K562 (cell line): Measurements from ENCODE around the gene VEGFB. TPM values are rescaled to one million over a fixed set of nuclear protein-coding genes. Genes with fewer than 3 reads are reported as not detected.

Source experiments
- ATAC-seq: fragments of 200-7000 bp; cut with Tn5 transposase; 3 replicates; pipeline ENCODE4 v1.9.1; 2020; ENCODE audit warnings: moderate library complexity
- BruUV-seq: library from RNA; stranded (reverse); fragments of 400-500 nt; replicated peaks from 2 replicates; lab custom pipeline; 2021; lab: Mats Ljungman, UMichigan
- CTCF ChIA-PET: fragments of 300-600 bp; formaldehyde crosslinking; extraction: SDS; loops from one replicate; lab custom pipeline; 2021; ENCODE audit warnings: low intra/inter-chr PET ratio; lab: Yijun Ruan, JAX
- POLR2A ChIA-PET: fragments of 300-600, 350-650 bp; sonication (Branson Sonifier 250); formaldehyde crosslinking; extraction: SDS; loops from one replicate; lab custom pipeline; 2021; ENCODE audit warnings: antibody characterized with exemption, inconsistent platforms; lab: Yijun Ruan, JAX
- DNase-seq, 4 experiments: peaks; one replicate each; pipeline versions ENCODE4 v3.0.0 to v3.0.0-alpha.2; 2011 to 2018; ENCODE audit warnings: low spot score in 3 of 4, mixed read lengths in 3 of 4; ENCODE audit errors: extremely low read depth in 1 of 4
- FAIRE-seq: peaks from 2 replicates; lab custom pipeline; 2011; peaks lifted over from hg19 to GRCh38; lab: Jason Lieb, UNC
- H2AFZ ChIP-seq: 2 replicates; pipeline ENCODE4 v1.6.0; 2011; ENCODE audit warnings: low read depth, low read length, control low read depth, inconsistent platforms
- H3K27ac ChIP-seq: fragments of 200-600 bp; 3 replicates; pipeline ENCODE4 v1.8.0; 2011; ENCODE audit warnings: low read depth, mild to moderate bottlenecking, control low read depth, inconsistent platforms, low read length, moderate library complexity, mixed read lengths; ENCODE audit errors: extremely low read depth
- H3K27me3 ChIP-seq, 2 experiments: fragments of 300-600 bp in 1 of 2; 2 replicates in 1 of 2; 3 replicates in 1 of 2; pipeline versions ENCODE4 v1.6.0 to v1.8.0; 2011; ENCODE audit warnings: inconsistent platforms in 2 of 2, low read length in 2 of 2, mild to moderate bottlenecking in 1 of 2, mixed read lengths in 1 of 2, moderate library complexity in 1 of 2; ENCODE audit not compliant: control insufficient read depth in 2 of 2, insufficient read depth in 2 of 2
- H3K36me3 ChIP-seq: fragments of 300-600 bp; 3 replicates; pipeline ENCODE4 v1.8.0; 2011; ENCODE audit warnings: mild to moderate bottlenecking, low read length, inconsistent platforms; ENCODE audit not compliant: control insufficient read depth, insufficient read depth
- H3K4me1 ChIP-seq, 2 experiments: fragments of 200-600 bp in 1 of 2; replicated peaks in 1 of 2; 2 replicates in 1 of 2; 3 replicates in 1 of 2; pipeline versions ENCODE4 v1.5.1 to v1.8.0; 2011; ENCODE audit warnings: inconsistent platforms in 2 of 2, low read length in 2 of 2, mild to moderate bottlenecking in 1 of 2, mixed read lengths in 1 of 2, moderate library complexity in 1 of 2; ENCODE audit not compliant: control insufficient read depth in 2 of 2, insufficient read depth in 2 of 2
- H3K4me2 ChIP-seq: 2 replicates; pipeline ENCODE4 v1.6.1; 2011; ENCODE audit warnings: low read length, control low read depth, inconsistent platforms, mixed read lengths; ENCODE audit not compliant: insufficient read depth
- H3K4me3 ChIP-seq: fragments of 200-600 bp; sonication (generic), shearing (Covaris generic); 2 replicates; pipeline ENCODE4 v1.5.1; 2016; ENCODE audit warnings: control low read depth, inconsistent platforms
- H3K79me2 ChIP-seq: fragments of 200-600 bp; 3 replicates; pipeline ENCODE4 v1.8.0; 2011; ENCODE audit warnings: low read length, inconsistent platforms; ENCODE audit not compliant: control insufficient read depth, insufficient read depth
- H3K9ac ChIP-seq, 2 experiments: 2 replicates each; pipeline versions ENCODE4 v1.6.0 to v1.6.1; 2011; ENCODE audit warnings: low read depth in 2 of 2, low read length in 2 of 2, control low read depth in 1 of 2, inconsistent platforms in 1 of 2, mild to moderate bottlenecking in 1 of 2, mixed read lengths in 1 of 2; ENCODE audit not compliant: insufficient read depth in 1 of 2
- H3K9me1 ChIP-seq: one replicate; pipeline ENCODE4 v1.6.0; 2011; ENCODE audit warnings: inconsistent platforms, mild to moderate bottlenecking, low read length, moderate library complexity; ENCODE audit not compliant: control insufficient read depth, insufficient read depth
- H3K9me3 ChIP-seq: replicated peaks from 2 replicates; pipeline ENCODE4 v1.5.1; 2011; ENCODE audit warnings: low read depth, low read length, inconsistent platforms; ENCODE audit not compliant: control insufficient read depth, insufficient read depth
- H4K20me1 ChIP-seq: replicated peaks from 2 replicates; pipeline ENCODE4 v1.6.1; 2011; ENCODE audit warnings: low read length, inconsistent platforms, mixed read lengths; ENCODE audit not compliant: control insufficient read depth, insufficient read depth
- BRD9 ChIP-seq: fragments of 450-650 bp; IDR thresholded peaks from 2 replicates; pipeline ENCODE4 v1.6.1; 2018; ENCODE audit warnings: low read depth; ENCODE audit not compliant: partially characterized antibody
- GATA2 ChIP-seq: sonication (generic); formaldehyde crosslinking; IDR thresholded peaks from 2 replicates; pipeline ENCODE4 v1.4.0; 2020; ENCODE audit warnings: mild to moderate bottlenecking, missing genetic modification reagents
- HMG20A ChIP-seq: fragments of 450-650 bp; formaldehyde crosslinking; conservative IDR thresholded peaks from 2 replicates; pipeline ENCODE4 v1.4.0; 2020; ENCODE audit warnings: mild to moderate bottlenecking, mixed read lengths
- NFIC ChIP-seq: fragments of 450-650 bp; IDR thresholded peaks from 2 replicates; pipeline ENCODE4 v1.6.1; 2017; ENCODE audit warnings: mild to moderate bottlenecking, inconsistent platforms
- PTTG1 ChIP-seq: fragments of 450-650 bp; IDR thresholded peaks from 2 replicates; pipeline ENCODE4 v1.6.1; 2016; ENCODE audit warnings: low read depth, mild to moderate bottlenecking, missing genetic modification characterization, missing compliant biosample characterization
- RBFOX2 ChIP-seq: fragments of 200-400 bp; formaldehyde crosslinking; IDR thresholded peaks from 2 replicates; pipeline ENCODE4 v1.6.1; 2017; ENCODE audit warnings: low read depth, mild to moderate bottlenecking, low read length, moderate library complexity
- THRAP3 ChIP-seq: fragments of 450-650 bp; IDR thresholded peaks from 2 replicates; pipeline ENCODE4 v1.6.1; 2016; ENCODE audit warnings: mild to moderate bottlenecking, inconsistent platforms, borderline replicate concordance
- U2AF1 ChIP-seq: fragments of 200-400 bp; formaldehyde crosslinking; optimal IDR thresholded peaks from 2 replicates; pipeline ENCODE3; 2017; ENCODE audit warnings: mild to moderate bottlenecking, low read depth, low read length, moderate library complexity
- ZBTB9 ChIP-seq: fragments of 450-650 bp; formaldehyde crosslinking; IDR thresholded peaks from 2 replicates; pipeline ENCODE4 v1.4.0; 2020; ENCODE audit warnings: mild to moderate bottlenecking, moderate library complexity
- ZNF224 ChIP-seq: sonication (generic); formaldehyde crosslinking; IDR thresholded peaks from 2 replicates; pipeline ENCODE4 v1.8.0; 2022; ENCODE audit warnings: mild to moderate bottlenecking, missing genetic modification reagents
- WGBS: fragments of 100-300 bp; shearing (Covaris generic); methylation state at CpG from one replicate; pipeline ENCODE4 v1.1.6; 2016; ENCODE audit warnings: low coverage, mixed read lengths; ENCODE audit not compliant: insufficient coverage; ENCODE audit errors: missing lambda C conversion rate; 5-methylcytosine and 5-hydroxymethylcytosine counted together
- in situ Hi-C: fragments of 300-500 bp; cut with MboI; formaldehyde crosslinking; loops from 4 replicates; pipeline ENCODE4 v1.15.0; 2018; ENCODE audit warnings: inconsistent platforms, mixed read lengths
- intact Hi-C: fragments of 100-400 bp; cut with micrococcal nuclease; formaldehyde crosslinking; loops from 2 replicates; pipeline ENCODE4 v1.14.2; 2022
- polyA plus RNA-seq, 8 experiments: library from polyadenylated mRNA; depleted of rRNA in 4 of 8; stranded (reverse) in 5 of 8; unstranded in 3 of 8; fragments of >200 nt; fragmentation: Nextera tagmentation in 2 of 8; fragmentation: Illumina TruSeq in 1 of 8; extraction: Ambion mirVana in 2 of 8; extraction: Trizol in 1 of 8; gene quantifications; 2 replicates each; pipeline versions ENCODE4 v1.2.1 to v1.2.3, GENCODE V29; 2011 to 2014; ENCODE audit warnings: inconsistent platforms in 1 of 8, missing spikeins in 1 of 8
- total RNA-seq, 7 experiments: library from RNA; depleted of rRNA in 6 of 7; stranded (reverse); fragments of >200 nt in 6 of 7; fragmentation: Illumina TruSeq in 2 of 7; extraction: Trizol in 2 of 7; gene quantifications; 2 replicates each; pipeline versions ENCODE4 v1.2.1 to v1.2.3, GENCODE V29; 2011 to 2021; ENCODE audit warnings: low replicate concordance in 1 of 7
- TF ChIP-seq, protein P1 (sequence below): fragments of 150-350 bp; conservative IDR thresholded peaks from 2 replicates; pipeline ENCODE4 v1.6.1; 2014; ENCODE audit warnings: low read length

VEGFB gene
- total and polyA plus RNA-seq, 9 of the 15 experiments (the other 6 are each of a cell fraction or from before 2014, with no cell fraction given): 11.0 to 83.4 (median 25.7) TPM

- Histone ChIP-seq H3K9ac (peak overlapping the region in 1 of 2 experiments; percentile 76; a peak in 2 of 4 replicates), H3K4me1 (peaks cover 6 to 60% of the 10 kb centered on the region in 2 experiments; a peak in 4 of 5 replicates), H3K4me3 (no peak overlapping the region), H2AFZ (no peak overlapping the region), H3K9me3 (no peaks in the 10 kb centered on the region), H3K36me3 (peaks cover 75% of the 10 kb centered on the region), H3K27me3 (no peaks in the 10 kb centered on the region), H3K27ac (no peak overlapping the region), H3K9me1 (no peaks in the 10 kb centered on the region), H3K79me2 (peaks cover 27% of the 10 kb centered on the region), H4K20me1 (peaks cover 11% of the 10 kb centered on the region), H3K4me2 (no peak overlapping the region)
- ChIA-PET POLR2A (interaction anchor here (0.9 to 4.4 kb wide), 2 partner anchors 8 to 13 kb away, joined by 4 to 43 read pairs; no protein-coding TSS in a partner anchor), CTCF (no interaction called here)
- WGBS: 95% methylated on average over 13 of the region's 15 CpGs
- in situ Hi-C loops: no loop called here
- ATAC-seq (no peak), FAIRE-seq (no peak), DNase-seq (no peak)
- intact Hi-C loops: no loop called here
- BruUV-seq: no TSS peak
- TF ChIP-seq THRAP3: no peak
- peak; percentile 18; the same call in 1 of the 2 replicates for TF ChIP-seq RBFOX2
- no peak for TF ChIP-seq BRD9
Observed at GRCh38 chr11:64256300-64256699, 21.9 kb downstream of the VEGFB start.

GRCh38 chr11:64258356-64258755, 24.0 kb downstream of the VEGFB start:
- Histone ChIP-seq H3K4me1 (peaks cover 0 to 53% of the 10 kb centered on the region in 2 experiments; a peak in 3 of 5 replicates), H3K9me1 (no peaks in the 10 kb centered on the region), H4K20me1 (peaks cover 4% of the 10 kb centered on the region; the same call in 1 of the 2 replicates), H3K79me2 (peaks cover 6% of the 10 kb centered on the region), H2AFZ (no peak overlapping the region), H3K27ac (no peak overlapping the region), H3K4me2 (no peak overlapping the region), H3K9me3 (no peaks in the 10 kb centered on the region), H3K27me3 (no peaks in the 10 kb centered on the region), H3K9ac (no peak overlapping the region; a peak in 1 of 4 replicates), H3K4me3 (no peak overlapping the region), H3K36me3 (peaks cover 92% of the 10 kb centered on the region)
- FAIRE-seq: no peak
- no TSS peak for BruUV-seq
- WGBS: 88% methylated on average over 20 of the region's 24 CpGs
- POLR2A ChIA-PET: interaction anchor here (0.9 to 4.4 kb wide), 3 partner anchors 11 to 17 kb away, joined by 3 to 43 read pairs (median 5); partner anchors contain the start of genes FKBP2 and PPP1R14B
- no peak for ATAC-seq
- intact Hi-C loops (no loop called here), in situ Hi-C loops (no loop called here)
- DNase-seq: no peak
- CTCF ChIA-PET: no interaction called here
- TF ChIP-seq PTTG1 (tag) (no peak), HMG20A (no peak), U2AF1 (no peak), GATA2 (CRISPR knock-in tag) (no peak), NFIC (no peak), ZNF224 (no peak), ZBTB9 (CRISPR knock-in tag) (no peak)
- TF ChIP-seq, protein P1, sequence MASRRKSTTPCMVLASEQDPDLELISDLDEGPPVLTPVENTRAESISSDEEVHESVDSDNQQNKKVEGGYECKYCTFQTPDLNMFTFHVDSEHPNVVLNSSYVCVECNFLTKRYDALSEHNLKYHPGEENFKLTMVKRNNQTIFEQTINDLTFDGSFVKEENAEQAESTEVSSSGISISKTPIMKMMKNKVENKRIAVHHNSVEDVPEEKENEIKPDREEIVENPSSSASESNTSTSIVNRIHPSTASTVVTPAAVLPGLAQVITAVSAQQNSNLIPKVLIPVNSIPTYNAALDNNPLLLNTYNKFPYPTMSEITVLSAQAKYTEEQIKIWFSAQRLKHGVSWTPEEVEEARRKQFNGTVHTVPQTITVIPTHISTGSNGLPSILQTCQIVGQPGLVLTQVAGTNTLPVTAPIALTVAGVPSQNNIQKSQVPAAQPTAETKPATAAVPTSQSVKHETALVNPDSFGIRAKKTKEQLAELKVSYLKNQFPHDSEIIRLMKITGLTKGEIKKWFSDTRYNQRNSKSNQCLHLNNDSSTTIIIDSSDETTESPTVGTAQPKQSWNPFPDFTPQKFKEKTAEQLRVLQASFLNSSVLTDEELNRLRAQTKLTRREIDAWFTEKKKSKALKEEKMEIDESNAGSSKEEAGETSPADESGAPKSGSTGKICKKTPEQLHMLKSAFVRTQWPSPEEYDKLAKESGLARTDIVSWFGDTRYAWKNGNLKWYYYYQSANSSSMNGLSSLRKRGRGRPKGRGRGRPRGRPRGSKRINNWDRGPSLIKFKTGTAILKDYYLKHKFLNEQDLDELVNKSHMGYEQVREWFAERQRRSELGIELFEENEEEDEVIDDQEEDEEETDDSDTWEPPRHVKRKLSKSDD: no peak
